HG03521 (cell line): ENCODE data around the gene PRXL2A.
"Not testable (repeated sequence)": the region's sequence is repeated elsewhere in the genome, so short reads cannot be mapped to it uniquely, and the experiment has no call there.

Experiments used
- ATAC-seq: cut with Tn5 transposase; IDR thresholded peaks from one replicate; pipeline ENCODE4 v1.9.1; 2021; ENCODE audit warnings: mild to moderate bottlenecking, moderate library complexity; ENCODE audit not compliant: unreplicated experiment

Gene PRXL2A

DNA sequence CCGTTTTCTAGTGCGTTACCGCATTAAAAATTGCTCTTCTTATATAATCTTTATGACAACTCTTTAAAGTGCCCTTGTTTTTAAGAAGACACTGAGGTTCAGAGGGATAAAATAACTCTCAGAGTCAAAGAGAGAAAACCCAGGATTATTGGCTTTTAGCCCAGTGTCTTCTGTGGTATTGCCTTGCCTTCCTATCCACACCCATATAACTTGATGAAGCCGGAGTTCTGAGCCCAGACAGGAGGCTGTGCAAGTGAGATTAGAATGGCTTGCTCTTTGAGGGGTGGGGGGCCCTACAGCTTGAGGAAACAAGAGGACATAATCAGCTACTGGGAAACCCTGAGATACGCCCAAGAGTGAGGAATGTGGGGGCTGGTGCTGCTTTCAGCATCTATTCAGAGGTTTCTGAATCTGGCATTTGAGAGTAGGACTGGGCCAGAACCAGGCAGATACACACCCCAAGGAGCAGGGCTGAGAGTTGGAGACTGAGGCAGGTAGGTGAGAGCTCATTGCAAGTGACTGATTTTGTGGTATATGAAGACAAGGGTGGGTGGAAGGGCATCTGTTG, 2.3 kb downstream of the PRXL2A start:
- ATAC-seq = no peak

GRCh38 chr10:80411267-80411668, 2.9 kb downstream of the PRXL2A start:
- ATAC-seq = no peak

DNA sequence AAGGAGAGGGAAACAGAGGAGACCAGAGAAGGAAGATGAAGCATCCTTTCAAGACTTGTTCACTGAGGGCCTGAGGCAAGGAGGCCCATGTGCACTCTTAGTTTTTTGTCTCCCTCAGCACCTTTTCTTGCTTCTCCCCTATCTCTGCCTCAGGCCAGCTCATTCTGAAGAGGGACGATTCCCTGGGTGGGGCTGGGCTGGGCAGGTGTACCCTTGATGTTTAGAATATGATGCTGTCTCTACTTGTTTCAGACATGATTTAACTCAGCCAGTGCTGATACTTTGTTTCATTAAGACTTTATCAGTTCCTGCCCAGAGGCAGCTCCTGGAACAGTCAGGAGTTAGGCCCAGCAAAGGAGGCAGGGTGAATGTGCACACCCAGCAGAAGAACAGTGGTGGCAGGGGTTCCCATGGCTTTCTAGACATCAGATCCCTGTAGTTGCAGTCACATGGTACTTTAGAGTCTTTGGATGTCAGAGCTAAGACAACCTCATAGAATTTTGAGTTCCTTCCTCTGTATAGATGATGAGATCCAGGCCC, 3.4 kb downstream of the PRXL2A start:
- ATAC-seq = no peak

GRCh38 chr10:80412486-80412885, 4.1 kb downstream of the PRXL2A start:
- no peak for ATAC-seq

GRCh38 chr10:80413271-80413996, 5.1 kb downstream of the PRXL2A start:
- no peak for ATAC-seq

GRCh38 chr10:80414142-80414895, 6.0 kb downstream of the PRXL2A start:
- ATAC-seq = no peak

DNA sequence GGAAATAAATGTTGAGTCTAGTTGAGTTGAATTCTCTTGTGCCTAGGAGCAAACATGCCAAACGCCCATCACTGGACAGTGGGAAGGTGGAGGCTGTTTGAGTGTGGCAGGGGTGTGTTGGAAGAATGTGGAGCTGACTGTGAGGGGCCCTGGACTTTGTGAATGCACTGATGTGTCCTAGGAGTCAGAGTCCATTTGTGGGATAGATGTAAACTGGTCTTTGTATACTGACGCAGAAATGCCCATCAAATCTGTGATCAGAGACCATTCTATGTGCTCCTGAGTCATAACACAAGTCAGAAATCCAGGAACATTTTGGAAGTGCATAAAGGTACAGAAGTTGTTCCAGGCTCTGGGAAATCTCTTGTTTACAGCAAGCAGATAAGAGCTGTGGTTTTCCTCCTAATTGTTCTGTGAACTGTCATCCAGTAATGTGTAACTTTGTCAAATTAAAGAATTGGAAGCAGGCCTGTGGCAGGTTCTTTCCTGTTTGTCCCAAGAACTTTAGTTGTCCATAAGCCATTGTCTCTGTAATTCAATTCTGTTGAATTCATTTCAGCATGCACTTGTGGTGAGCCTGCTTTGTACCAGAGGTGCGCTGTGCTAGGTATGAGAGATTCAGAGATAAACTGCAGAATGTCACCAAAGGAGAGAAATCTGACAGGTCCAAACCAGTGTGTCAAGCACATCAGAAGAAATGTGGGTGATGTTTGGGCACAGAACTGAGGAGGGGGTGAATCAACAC, 7.6 kb downstream of the PRXL2A start:
- no peak for ATAC-seq

- no peak for ATAC-seq
These were observed 8.2 kb downstream of the PRXL2A start for GRCh38 chr10:80416479-80417098.

DNA sequence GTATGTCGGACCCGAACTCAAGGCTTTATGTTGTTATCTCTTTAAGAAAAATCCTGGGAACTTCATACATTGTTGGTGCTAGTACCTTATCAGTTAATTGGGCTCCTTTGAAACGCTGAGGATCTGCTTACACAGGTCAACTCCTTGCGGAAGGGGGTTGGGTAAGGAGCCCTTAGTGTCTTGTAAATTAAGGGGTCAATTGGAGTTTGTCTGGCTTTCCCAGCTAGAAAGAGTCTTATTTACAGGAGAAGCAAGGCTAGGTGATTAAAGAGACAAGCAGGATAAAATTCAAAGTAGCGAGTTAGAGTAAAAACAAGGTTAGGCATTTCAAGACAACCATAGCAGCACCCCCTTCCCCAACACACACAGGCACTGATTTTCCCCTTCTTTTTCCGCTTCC, 8.9 kb downstream of the PRXL2A start:
- not testable (repeated sequence) for ATAC-seq

DNA sequence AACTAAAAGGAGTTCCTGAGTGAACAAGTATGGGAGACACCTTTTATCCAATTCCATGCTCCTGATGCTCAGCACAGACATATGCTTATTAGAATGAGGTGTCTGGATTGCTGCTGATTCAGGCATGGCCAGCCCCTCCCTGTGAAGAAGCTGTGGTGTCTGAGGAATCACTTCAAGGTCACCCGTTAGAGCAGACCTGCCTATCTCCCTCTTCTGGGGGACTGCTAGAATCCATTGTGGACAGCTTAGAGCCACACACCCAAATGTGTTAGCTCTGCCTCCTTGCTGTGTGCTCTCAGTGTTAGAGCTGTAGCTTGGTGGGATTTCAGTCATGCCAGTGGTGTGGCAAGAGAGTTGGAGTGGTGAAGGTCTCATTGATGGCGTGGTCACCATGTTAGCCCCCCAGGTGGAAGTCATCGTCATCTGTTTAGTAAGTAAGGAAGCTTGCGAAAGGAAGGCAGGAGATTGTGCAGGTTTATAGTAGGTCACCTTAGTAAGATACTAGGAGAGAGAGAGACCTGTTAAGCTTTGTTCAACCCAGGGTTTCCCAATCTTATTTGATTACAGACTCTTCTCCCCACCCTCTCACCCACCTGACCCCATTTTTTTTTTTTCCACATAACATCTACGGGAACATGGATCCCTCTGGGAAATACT, 12.8 kb downstream of the PRXL2A start:
- peak; percentile 20 for ATAC-seq

DNA sequence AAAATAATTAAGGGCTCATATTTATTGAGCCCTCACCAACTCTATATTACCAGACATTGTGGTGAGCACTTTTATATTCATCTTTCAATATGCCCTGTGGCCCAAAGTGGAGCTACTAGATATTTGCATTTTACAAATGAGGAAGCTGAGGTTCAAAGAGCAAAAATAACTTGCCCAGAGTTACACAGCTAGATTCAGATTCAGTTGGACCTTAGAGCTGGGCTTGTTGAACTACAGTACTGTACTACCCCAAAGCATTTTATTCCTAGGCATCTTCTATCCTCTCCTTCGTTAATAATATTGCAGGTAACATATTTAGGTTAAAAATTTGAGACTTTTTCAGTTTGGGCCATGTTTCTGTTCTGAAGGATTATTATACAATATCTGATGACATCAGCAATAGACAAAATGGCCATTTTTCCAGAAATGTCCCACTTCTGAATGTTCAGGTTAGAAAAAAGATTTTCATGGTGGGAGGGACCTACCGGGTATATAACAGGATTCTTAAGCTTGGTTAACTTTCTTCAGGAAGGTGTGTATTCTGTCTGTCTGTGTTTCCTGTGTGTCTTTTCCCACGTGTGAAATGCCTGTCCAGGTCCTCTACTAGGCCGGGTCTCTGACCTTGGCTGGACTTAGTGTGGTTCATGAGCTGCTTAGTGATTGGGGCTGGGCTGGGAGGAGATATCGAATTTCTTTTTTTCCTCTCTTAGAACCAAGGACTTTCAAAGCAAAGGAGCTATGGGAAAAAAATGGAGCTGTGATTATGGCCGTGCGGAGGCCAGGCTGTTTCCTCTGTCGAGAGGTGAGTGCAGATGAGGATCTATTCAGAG, 13.6 kb downstream of the PRXL2A start:
- peak; percentile 89 for ATAC-seq

GRCh38 chr10:80425901-80426300, 17.6 kb downstream of the PRXL2A start:
- no peak for ATAC-seq

DNA sequence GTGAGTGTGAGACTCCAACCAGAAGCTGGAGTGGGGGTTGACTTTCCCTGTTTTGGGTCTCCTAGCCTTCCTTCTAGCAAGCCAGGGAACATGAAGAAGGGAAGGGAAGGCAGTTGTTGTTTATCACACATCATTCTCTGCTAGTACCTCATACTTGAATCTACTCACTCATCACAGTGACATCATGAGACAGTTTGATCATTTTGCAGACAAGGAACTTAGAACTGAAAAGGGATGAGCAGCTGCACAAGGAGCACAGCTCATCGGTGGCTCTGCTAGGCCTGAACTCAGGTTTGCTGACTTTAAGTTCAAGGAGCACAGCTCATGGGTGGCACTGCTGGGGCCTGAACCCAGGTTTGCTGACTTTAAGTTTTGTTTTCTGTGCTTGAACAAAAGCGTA, 19.2 kb downstream of the PRXL2A start:
- ATAC-seq = no peak

- ATAC-seq = no peak
These were observed 21.2 kb downstream of the PRXL2A start for GRCh38 chr10:80429521-80429973.

DNA sequence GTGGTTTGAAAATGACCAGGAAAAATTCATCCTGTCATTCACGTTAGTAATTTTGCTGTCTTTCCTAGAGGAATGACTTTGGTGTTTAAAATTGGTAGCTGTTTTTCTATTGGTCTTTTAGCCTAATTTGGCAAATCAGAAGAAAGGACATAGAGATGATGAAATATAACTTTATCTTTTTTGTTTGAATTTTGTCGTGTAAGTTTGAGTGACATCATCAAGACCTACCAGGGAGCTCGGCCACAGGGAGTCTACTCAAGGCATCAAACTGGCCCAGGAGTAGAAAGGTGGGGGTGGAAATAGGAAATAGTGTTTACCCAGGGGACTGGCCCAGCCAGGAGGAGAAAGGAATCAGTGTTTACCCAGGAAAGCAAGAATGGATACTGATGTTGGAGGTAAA, 24.8 kb downstream of the PRXL2A start:
- no peak for ATAC-seq

- no peak for ATAC-seq
These were observed 28.2 kb downstream of the PRXL2A start for GRCh38 chr10:80436446-80437098.

GRCh38 chr10:80437227-80437626, 28.9 kb downstream of the PRXL2A start:
- ATAC-seq = no peak

DNA sequence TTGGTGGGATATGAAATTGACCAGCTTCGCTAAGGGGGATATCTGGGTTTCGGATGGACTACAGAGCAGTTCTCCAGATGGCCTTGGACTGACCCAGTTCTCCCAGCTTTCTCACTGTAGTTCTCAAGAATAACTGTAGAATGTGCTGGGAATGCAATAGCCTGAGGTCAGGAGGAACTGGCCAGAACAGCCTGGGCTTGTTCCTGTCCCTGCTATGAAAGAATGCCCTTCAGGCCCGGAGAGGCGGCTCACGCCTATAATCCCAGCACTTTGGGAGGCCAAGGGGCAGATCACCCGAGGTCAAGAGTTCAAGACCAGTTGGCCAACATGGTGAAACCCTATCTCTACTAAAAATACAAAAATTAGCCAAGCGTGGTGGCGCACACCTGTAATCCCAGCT, 33.5 kb downstream of the PRXL2A start:
- no peak for ATAC-seq

- no peak for ATAC-seq
These were observed 34.5 kb downstream of the PRXL2A start for GRCh38 chr10:80442879-80443278.
